K562 (cell line): ENCODE measurements around the gene SPEG. TPM values are rescaled to one million over a fixed set of nuclear protein-coding genes. Genes with fewer than 3 reads are reported as not detected.
A peak's percentile ranks its signal among the peaks of the same experiment; 100 is the strongest.

ENCODE experiments used
- ATAC-seq: fragments of 200-7000 bp; cut with Tn5 transposase; 3 replicates; pipeline ENCODE4 v1.9.1; 2020; ENCODE audit warnings: moderate library complexity
- BruUV-seq: library from RNA; stranded (reverse); fragments of 400-500 nt; replicated peaks from 2 replicates; lab custom pipeline; 2021; lab: Mats Ljungman, UMichigan
- CTCF ChIA-PET: fragments of 300-600 bp; formaldehyde crosslinking; extraction: SDS; loops from one replicate; lab custom pipeline; 2021; ENCODE audit warnings: low intra/inter-chr PET ratio; lab: Yijun Ruan, JAX
- POLR2A ChIA-PET: fragments of 300-600, 350-650 bp; sonication (Branson Sonifier 250); formaldehyde crosslinking; extraction: SDS; loops from one replicate; lab custom pipeline; 2021; ENCODE audit warnings: antibody characterized with exemption, inconsistent platforms; lab: Yijun Ruan, JAX
- DNase-seq, 4 experiments: peaks; one replicate each; pipeline versions ENCODE4 v3.0.0 to v3.0.0-alpha.2; 2011 to 2018; ENCODE audit warnings: low spot score in 3 of 4, mixed read lengths in 3 of 4; ENCODE audit errors: extremely low read depth in 1 of 4
- FAIRE-seq: peaks from 2 replicates; lab custom pipeline; 2011; peaks lifted over from hg19 to GRCh38; lab: Jason Lieb, UNC
- H2AFZ ChIP-seq: 2 replicates; pipeline ENCODE4 v1.6.0; 2011; ENCODE audit warnings: low read depth, low read length, control low read depth, inconsistent platforms
- H3K27ac ChIP-seq: fragments of 200-600 bp; 3 replicates; pipeline ENCODE4 v1.8.0; 2011; ENCODE audit warnings: low read depth, mild to moderate bottlenecking, control low read depth, inconsistent platforms, low read length, moderate library complexity, mixed read lengths; ENCODE audit errors: extremely low read depth
- H3K27me3 ChIP-seq, 2 experiments: fragments of 300-600 bp in 1 of 2; 2 replicates in 1 of 2; 3 replicates in 1 of 2; pipeline versions ENCODE4 v1.6.0 to v1.8.0; 2011; ENCODE audit warnings: inconsistent platforms in 2 of 2, low read length in 2 of 2, mild to moderate bottlenecking in 1 of 2, mixed read lengths in 1 of 2, moderate library complexity in 1 of 2; ENCODE audit not compliant: control insufficient read depth in 2 of 2, insufficient read depth in 2 of 2
- H3K36me3 ChIP-seq: fragments of 300-600 bp; 3 replicates; pipeline ENCODE4 v1.8.0; 2011; ENCODE audit warnings: mild to moderate bottlenecking, low read length, inconsistent platforms; ENCODE audit not compliant: control insufficient read depth, insufficient read depth
- H3K4me1 ChIP-seq, 2 experiments: fragments of 200-600 bp in 1 of 2; replicated peaks in 1 of 2; 2 replicates in 1 of 2; 3 replicates in 1 of 2; pipeline versions ENCODE4 v1.5.1 to v1.8.0; 2011; ENCODE audit warnings: inconsistent platforms in 2 of 2, low read length in 2 of 2, mild to moderate bottlenecking in 1 of 2, mixed read lengths in 1 of 2, moderate library complexity in 1 of 2; ENCODE audit not compliant: control insufficient read depth in 2 of 2, insufficient read depth in 2 of 2
- H3K4me2 ChIP-seq: 2 replicates; pipeline ENCODE4 v1.6.1; 2011; ENCODE audit warnings: low read length, control low read depth, inconsistent platforms, mixed read lengths; ENCODE audit not compliant: insufficient read depth
- H3K4me3 ChIP-seq: fragments of 200-600 bp; sonication (generic), shearing (Covaris generic); 2 replicates; pipeline ENCODE4 v1.5.1; 2016; ENCODE audit warnings: control low read depth, inconsistent platforms
- H3K79me2 ChIP-seq: fragments of 200-600 bp; 3 replicates; pipeline ENCODE4 v1.8.0; 2011; ENCODE audit warnings: low read length, inconsistent platforms; ENCODE audit not compliant: control insufficient read depth, insufficient read depth
- H3K9ac ChIP-seq, 2 experiments: 2 replicates each; pipeline versions ENCODE4 v1.6.0 to v1.6.1; 2011; ENCODE audit warnings: low read depth in 2 of 2, low read length in 2 of 2, control low read depth in 1 of 2, inconsistent platforms in 1 of 2, mild to moderate bottlenecking in 1 of 2, mixed read lengths in 1 of 2; ENCODE audit not compliant: insufficient read depth in 1 of 2
- H3K9me1 ChIP-seq: one replicate; pipeline ENCODE4 v1.6.0; 2011; ENCODE audit warnings: inconsistent platforms, mild to moderate bottlenecking, low read length, moderate library complexity; ENCODE audit not compliant: control insufficient read depth, insufficient read depth
- H3K9me3 ChIP-seq: replicated peaks from 2 replicates; pipeline ENCODE4 v1.5.1; 2011; ENCODE audit warnings: low read depth, low read length, inconsistent platforms; ENCODE audit not compliant: control insufficient read depth, insufficient read depth
- H4K20me1 ChIP-seq: replicated peaks from 2 replicates; pipeline ENCODE4 v1.6.1; 2011; ENCODE audit warnings: low read length, inconsistent platforms, mixed read lengths; ENCODE audit not compliant: control insufficient read depth, insufficient read depth
- ARHGAP35 ChIP-seq: fragments of 450-650 bp; IDR thresholded peaks from 2 replicates; pipeline ENCODE4 v1.6.1; 2018; ENCODE audit not compliant: partially characterized antibody
- ARID4B ChIP-seq: sonication (generic); formaldehyde crosslinking; IDR thresholded peaks from 2 replicates; pipeline ENCODE4 v1.8.0; 2022; ENCODE audit warnings: mild to moderate bottlenecking, missing genetic modification reagents
- DMBX1 ChIP-seq: fragments of 250-450 bp; sonication (Bioruptor Pico); IDR thresholded peaks from 2 replicates; pipeline ENCODE4 v1.8.0; 2022; ENCODE audit warnings: inconsistent platforms, mild to moderate bottlenecking, moderate library complexity, borderline replicate concordance
- ESRRA ChIP-seq: fragments of 450-650 bp; IDR thresholded peaks from 2 replicates; pipeline ENCODE4 v1.6.1; 2014; ENCODE audit warnings: low read depth, mild to moderate bottlenecking, moderate library complexity, borderline replicate concordance
- KHSRP ChIP-seq: fragments of 450-650 bp; IDR thresholded peaks from 2 replicates; pipeline ENCODE4 v1.6.1; 2017
- MAX ChIP-seq: sonication (generic); formaldehyde crosslinking; IDR thresholded peaks from 2 replicates; pipeline ENCODE4 v1.9.0; 2022; ENCODE audit warnings: mild to moderate bottlenecking, missing genetic modification reagents
- NONO ChIP-seq, 2 experiments: fragments of 200-400 bp in 1 of 2; fragments of 450-650 bp in 1 of 2; formaldehyde crosslinking in 1 of 2; IDR thresholded peaks; 2 replicates each; pipeline ENCODE4 v1.6.1; 2017; ENCODE audit warnings: low read depth in 2 of 2, mild to moderate bottlenecking in 2 of 2, moderate library complexity in 2 of 2, low read length in 1 of 2
- PTRF ChIP-seq: fragments of 450-650 bp; IDR thresholded peaks from 2 replicates; pipeline ENCODE4 v1.6.1; 2016; ENCODE audit warnings: mild to moderate bottlenecking, missing genetic modification characterization, missing compliant biosample characterization
- SMAD3 ChIP-seq: fragments of 450-650 bp; formaldehyde crosslinking; conservative IDR thresholded peaks from 2 replicates; pipeline ENCODE4 v1.4.0; 2020; ENCODE audit warnings: mild to moderate bottlenecking
- SMARCE1 ChIP-seq: fragments of 450-650 bp; IDR thresholded peaks from 2 replicates; pipeline ENCODE4 v1.7.1; 2016; ENCODE audit warnings: mild to moderate bottlenecking
- SNIP1 ChIP-seq: fragments of 450-650 bp; IDR thresholded peaks from 2 replicates; pipeline ENCODE4 v1.7.1; 2017; ENCODE audit warnings: low read depth, mild to moderate bottlenecking
- SRF ChIP-seq, 2 experiments: fragments of 250-450, 450-650 bp in 1 of 2; sonication (Bioruptor Pico) in 1 of 2; sonication (generic) in 1 of 2; formaldehyde crosslinking; IDR thresholded peaks; 2 replicates each; pipeline versions ENCODE4 v1.5.0 to v1.5.1; 2020 to 2022; ENCODE audit warnings: mild to moderate bottlenecking in 1 of 2, missing genetic modification reagents in 1 of 2
- SRSF7 ChIP-seq: fragments of 200-400 bp; formaldehyde crosslinking; optimal IDR thresholded peaks from 2 replicates; pipeline ENCODE3; 2017; ENCODE audit warnings: mild to moderate bottlenecking, low read depth, low read length
- TSHZ1 ChIP-seq: fragments of 250-450 bp; sonication (Bioruptor Pico); IDR thresholded peaks from 2 replicates; pipeline ENCODE4 v1.4.0; 2020; ENCODE audit warnings: mild to moderate bottlenecking, moderate library complexity
- WGBS: fragments of 100-300 bp; shearing (Covaris generic); methylation state at CpG from one replicate; pipeline ENCODE4 v1.1.6; 2016; ENCODE audit warnings: low coverage, mixed read lengths; ENCODE audit not compliant: insufficient coverage; ENCODE audit errors: missing lambda C conversion rate; 5-methylcytosine and 5-hydroxymethylcytosine counted together
- in situ Hi-C: fragments of 300-500 bp; cut with MboI; formaldehyde crosslinking; loops from 4 replicates; pipeline ENCODE4 v1.15.0; 2018; ENCODE audit warnings: inconsistent platforms, mixed read lengths
- intact Hi-C: fragments of 100-400 bp; cut with micrococcal nuclease; formaldehyde crosslinking; loops from 2 replicates; pipeline ENCODE4 v1.14.2; 2022
- polyA plus RNA-seq, 8 experiments: library from polyadenylated mRNA; depleted of rRNA in 4 of 8; stranded (reverse) in 5 of 8; unstranded in 3 of 8; fragments of >200 nt; fragmentation: Nextera tagmentation in 2 of 8; fragmentation: Illumina TruSeq in 1 of 8; extraction: Ambion mirVana in 2 of 8; extraction: Trizol in 1 of 8; gene quantifications; 2 replicates each; pipeline versions ENCODE4 v1.2.1 to v1.2.3, GENCODE V29; 2011 to 2014; ENCODE audit warnings: inconsistent platforms in 1 of 8, missing spikeins in 1 of 8
- total RNA-seq, 7 experiments: library from RNA; depleted of rRNA in 6 of 7; stranded (reverse); fragments of >200 nt in 6 of 7; fragmentation: Illumina TruSeq in 2 of 7; extraction: Trizol in 2 of 7; gene quantifications; 2 replicates each; pipeline versions ENCODE4 v1.2.1 to v1.2.3, GENCODE V29; 2011 to 2021; ENCODE audit warnings: low replicate concordance in 1 of 7

SPEG gene
- total and polyA plus RNA-seq, 9 of the 15 experiments (the other 6 are each of a cell fraction or from before 2014, with no cell fraction given): 0.49 to 8.7 (median 3.0) TPM

GRCh38 chr2:219533930-219534661 lies 99.5 kb downstream of the SPEG start:
- intact Hi-C loops: no loop called here
- no TSS peak for BruUV-seq
- no peak for TF ChIP-seq SRF (CRISPR knock-in tag; IDR thresholded peaks at IDR 0.05)
- TF ChIP-seq ESRRA: no peak
- no peak for TF ChIP-seq ARID4B (CRISPR knock-in tag)
- no peak for TF ChIP-seq SRSF7
- no peak for TF ChIP-seq MAX (CRISPR knock-in tag)
- TF ChIP-seq ARHGAP35: no peak
- TF ChIP-seq SMARCE1: no peak
- TF ChIP-seq KHSRP: no peak
- TF ChIP-seq NONO (IDR thresholded peaks at IDR 0.05; ENCODE audit: low read depth in 2 of 2, low read length in 1 of 2): no peak
- TF ChIP-seq PTRF (tag): no peak
- no peak for TF ChIP-seq SMAD3 (CRISPR knock-in tag)
- no peak for TF ChIP-seq DMBX1 (CRISPR knock-in tag)
- no peak for TF ChIP-seq TSHZ1 (CRISPR knock-in tag)
- TF ChIP-seq SNIP1: no peak

More at GRCh38 chr2:219533930-219534661, 99.5 kb downstream of the SPEG start:
- H2AFZ ChIP-seq: no peak overlapping the region
- H3K27me3 ChIP-seq: no peaks in the 10 kb centered on the region
- in situ Hi-C loops: loop anchor here (5.0 kb wide), 1 partner anchor 127 kb away; no protein-coding TSS in a partner anchor
- no peak for FAIRE-seq
- DNase-seq: no peak
- peaks cover 14 to 56% of the 10 kb centered on the region in 2 experiments for H3K4me1 ChIP-seq
- 69% methylated on average over 3 of the region's 6 CpGs for WGBS
- H3K9me1 ChIP-seq: no peaks in the 10 kb centered on the region
- peaks cover 8% of the 10 kb centered on the region; the same call in 1 of the 2 replicates for H4K20me1 ChIP-seq
- ChIA-PET CTCF (no interaction called here), POLR2A (interaction anchor here (0.5 kb wide), 1 partner anchor 98 kb away, joined by 3 read pairs; no protein-coding TSS in a partner anchor)
- ATAC-seq: no peak
- H3K4me3 ChIP-seq: no peak overlapping the region
- no peak overlapping the region for H3K27ac ChIP-seq
- no peaks in the 10 kb centered on the region for H3K9me3 ChIP-seq
- H3K79me2 ChIP-seq: peaks cover 38% of the 10 kb centered on the region
- H3K9ac ChIP-seq: peak overlapping the region in 1 of 2 experiments; percentile 48; a peak in 1 of 4 replicates
- H3K4me2 ChIP-seq: no peak overlapping the region
- peaks cover 48% of the 10 kb centered on the region; the same call in 2 of the 3 replicates for H3K36me3 ChIP-seq
